GM18511 (cell line): ENCODE results near the gene PAQR7.

ENCODE experiments used
- ATAC-seq: cut with Tn5 transposase; IDR thresholded peaks from one replicate; pipeline ENCODE4 v1.9.1; 2021; ENCODE audit warnings: mild to moderate bottlenecking, moderate library complexity; ENCODE audit not compliant: unreplicated experiment

The PAQR7 gene

GRCh38 chr1:25903986-25904385 is 28.5 kb upstream of the PAQR7 start:
- ATAC-seq, result no peak

GRCh38 chr1:25902462-25902861 is 27.0 kb upstream of the PAQR7 start:
- no peak for ATAC-seq

DNA sequence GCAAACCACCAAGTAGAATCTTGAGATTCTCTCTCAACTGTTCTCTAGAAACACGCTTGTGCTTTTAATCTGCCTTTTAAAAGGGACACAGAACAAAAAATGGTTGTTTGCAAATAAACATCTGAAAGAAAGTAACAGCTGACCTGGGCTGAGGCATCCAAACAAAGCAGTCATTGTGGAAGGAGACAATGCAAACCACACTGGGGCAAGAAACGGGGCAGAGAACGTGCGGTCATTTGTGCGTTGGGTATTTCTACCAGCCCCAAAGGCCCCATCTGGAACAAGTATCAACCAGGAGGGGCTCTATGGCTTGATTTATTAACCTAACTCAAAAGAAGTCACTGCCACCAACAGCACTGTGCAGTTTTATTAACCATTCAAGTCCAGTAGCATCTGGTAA is 24.7 kb upstream of the PAQR7 start:
- no peak for ATAC-seq

GRCh38 chr1:25899792-25900191 is 24.3 kb upstream of the PAQR7 start:
- no peak for ATAC-seq

DNA sequence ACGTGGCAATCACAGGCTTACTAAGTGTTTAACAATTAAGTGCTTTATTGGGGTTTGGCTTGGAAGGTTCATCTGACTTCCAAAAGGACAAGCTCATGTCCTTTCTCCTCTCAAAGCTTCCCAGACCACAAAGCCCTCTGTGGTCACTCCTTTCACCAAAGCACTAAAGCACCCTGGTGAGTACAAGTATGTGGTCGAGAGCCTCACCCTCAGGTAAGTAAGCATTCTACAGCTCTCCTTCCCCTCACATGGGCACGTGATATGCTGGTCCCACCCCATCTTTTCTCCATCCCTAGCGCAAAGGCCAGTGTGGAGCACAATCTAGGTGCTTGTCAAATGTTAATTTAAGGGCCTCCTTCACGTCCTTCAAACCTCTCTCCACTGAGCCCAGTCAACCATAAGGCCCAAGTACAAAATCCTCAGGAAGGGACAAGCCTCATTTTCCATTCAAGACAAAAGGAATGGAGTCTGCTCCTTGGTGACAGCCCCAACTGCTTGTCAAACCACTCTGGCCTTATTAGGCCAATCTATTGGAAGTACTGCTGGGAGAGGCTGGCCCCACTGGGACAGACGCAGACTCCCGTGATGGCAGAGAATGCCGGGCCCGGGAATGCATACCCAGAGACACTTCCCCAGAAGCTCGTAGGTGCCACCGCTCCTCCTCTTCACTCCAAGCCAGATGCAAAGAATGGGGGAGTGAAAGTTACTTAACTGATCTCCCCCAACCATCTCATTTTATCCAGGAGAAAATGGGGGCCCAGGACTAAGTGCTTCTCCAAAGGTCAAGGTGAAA is 22.9 kb upstream of the PAQR7 start:
- ATAC-seq, result no peak

DNA sequence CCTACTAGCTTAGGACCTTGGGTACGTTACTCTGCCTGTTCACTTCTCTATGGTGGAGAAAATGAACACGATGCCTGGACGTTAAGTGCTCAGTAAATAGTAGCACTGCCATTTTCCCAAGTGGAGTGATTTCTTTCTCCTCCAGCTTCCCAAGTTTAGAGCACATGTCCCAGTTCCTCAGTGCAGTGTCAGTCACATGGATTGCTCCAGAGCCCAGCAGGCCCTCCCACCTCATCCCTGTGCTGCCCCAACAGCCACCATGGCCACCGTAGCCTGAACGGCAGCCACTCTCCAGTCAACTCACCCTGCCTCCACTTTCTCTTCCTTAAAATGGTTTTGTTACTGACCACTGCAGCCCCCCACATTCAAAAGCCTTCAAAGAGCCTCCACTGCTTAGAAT is 22.2 kb upstream of the PAQR7 start:
- ATAC-seq, result no peak

DNA sequence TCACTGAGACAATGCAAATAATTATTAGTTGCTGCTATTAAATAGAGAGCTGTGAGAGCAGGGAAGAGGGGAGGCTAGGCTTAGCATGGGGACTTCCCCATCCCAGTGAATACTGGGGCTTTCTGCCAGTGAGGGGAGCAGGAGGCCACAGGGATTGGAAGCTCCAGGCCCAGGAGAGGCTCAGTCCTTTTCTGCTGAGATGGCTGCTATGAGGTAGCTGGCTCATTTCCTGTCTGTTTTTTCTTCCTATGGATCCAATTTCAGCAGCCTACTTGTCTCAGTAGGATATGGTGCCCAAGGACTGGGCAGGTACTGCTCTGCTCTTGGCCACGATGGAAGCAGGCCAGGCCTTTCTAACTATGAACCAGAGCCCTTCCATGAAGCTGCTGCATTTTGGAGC is 20.8 kb upstream of the PAQR7 start:
- no peak for ATAC-seq

DNA sequence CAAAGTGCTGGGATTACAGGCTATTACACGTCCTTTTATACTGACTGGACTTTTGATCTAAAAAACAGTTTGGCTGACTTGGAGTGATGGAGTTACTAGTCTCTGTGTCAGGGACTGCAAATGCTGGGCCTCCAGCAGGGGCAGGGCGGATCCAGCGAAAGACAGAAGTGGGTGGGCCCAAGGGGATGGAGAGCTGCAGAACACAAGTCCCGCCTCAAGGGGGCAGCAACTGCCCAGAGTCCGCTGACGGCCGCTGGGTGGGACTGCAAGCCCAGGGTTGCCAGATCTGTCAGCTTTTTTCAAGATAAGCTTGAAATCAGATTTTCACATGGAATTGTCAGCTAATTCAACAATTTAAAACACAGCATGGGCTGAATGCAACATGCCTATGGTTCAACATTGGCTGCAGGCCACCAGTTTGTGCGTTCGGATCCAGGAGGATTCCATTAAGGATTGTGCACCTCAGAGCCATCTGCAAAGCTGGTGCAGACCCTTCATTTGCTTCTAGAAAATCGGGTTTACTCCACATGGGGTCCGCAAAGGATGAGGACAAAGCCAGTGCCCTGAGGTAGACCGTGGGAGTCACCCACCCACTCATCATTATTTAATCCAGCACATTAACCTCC is 20.0 kb upstream of the PAQR7 start:
- ATAC-seq, result peak; percentile 83

GRCh38 chr1:25893116-25893515 is 17.6 kb upstream of the PAQR7 start:
- no peak for ATAC-seq

DNA sequence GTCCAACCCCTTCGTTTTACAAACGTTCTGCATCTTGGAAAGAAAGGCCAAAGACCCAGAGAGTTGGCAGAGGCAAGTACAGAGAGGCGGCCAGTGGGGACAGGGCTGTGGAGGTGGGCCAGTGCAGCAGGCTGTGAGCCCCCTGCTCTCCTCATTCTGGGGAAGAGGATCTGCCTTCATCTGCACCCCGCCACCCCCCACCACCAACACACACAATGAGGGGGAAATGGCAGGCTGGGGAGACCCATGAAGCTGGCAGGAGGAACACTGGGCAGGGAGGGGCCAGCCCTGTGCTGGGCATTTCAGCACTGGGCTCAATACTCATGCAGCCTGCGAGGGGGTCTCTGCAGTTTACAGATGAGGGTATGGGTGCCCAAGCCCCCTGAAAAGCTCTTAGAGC is 16.1 kb upstream of the PAQR7 start:
- ATAC-seq, result no peak

- no peak for ATAC-seq
These were observed 14.9 kb upstream of the PAQR7 start for GRCh38 chr1:25890239-25891034.

GRCh38 chr1:25889470-25889869 is 14.0 kb upstream of the PAQR7 start:
- no peak for ATAC-seq

- ATAC-seq, result no peak
These were observed 13.0 kb upstream of the PAQR7 start for GRCh38 chr1:25888426-25888987.

- ATAC-seq, result no peak
These were observed 10.1 kb upstream of the PAQR7 start for GRCh38 chr1:25885602-25886001.

- no peak for ATAC-seq
These were observed 5.8 kb upstream of the PAQR7 start for GRCh38 chr1:25881266-25881665.

- ATAC-seq, result no peak
These were observed 5.0 kb upstream of the PAQR7 start for GRCh38 chr1:25880518-25880917.

DNA sequence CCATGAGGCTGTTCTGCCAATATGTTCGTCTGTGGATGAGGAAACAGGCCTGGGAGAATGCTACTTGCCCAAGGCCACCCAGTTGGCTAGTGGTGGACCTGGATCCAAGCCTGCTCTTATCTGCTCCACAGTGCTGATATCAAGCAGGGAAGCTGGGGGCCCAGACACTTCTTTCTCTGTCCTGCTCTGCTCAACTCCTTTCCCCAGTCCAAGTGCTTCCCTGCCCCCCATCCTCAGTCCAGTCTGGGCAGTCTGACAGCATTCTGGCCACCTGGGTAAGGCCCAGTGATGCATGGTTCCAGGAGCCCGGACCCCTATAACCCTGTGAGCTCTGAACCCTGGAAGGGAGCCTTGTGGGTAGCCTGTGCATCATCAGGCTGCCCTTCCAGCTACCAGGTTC is 4.2 kb upstream of the PAQR7 start:
- no peak for ATAC-seq

GRCh38 chr1:25878690-25879089 is 3.2 kb upstream of the PAQR7 start:
- no peak for ATAC-seq

DNA sequence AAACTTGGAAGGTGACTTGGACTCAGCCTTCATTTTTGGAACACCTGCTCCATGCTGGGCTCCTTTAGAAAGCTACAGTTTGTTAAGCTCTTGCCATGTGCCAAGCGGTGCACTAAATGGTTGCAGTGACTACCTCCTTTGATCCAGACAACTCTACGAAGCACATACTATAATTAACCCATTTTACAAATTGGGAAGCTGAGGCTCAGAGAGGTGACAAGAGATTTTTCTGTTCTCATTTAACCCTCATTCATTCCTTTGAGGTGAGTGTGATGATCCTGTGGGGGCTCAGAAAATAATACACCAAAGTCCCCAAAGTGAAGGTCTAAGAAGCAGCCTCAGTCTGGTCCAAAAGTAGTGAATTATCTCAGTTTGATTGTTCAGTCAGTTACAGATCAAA is 1.6 kb upstream of the PAQR7 start:
- no peak for ATAC-seq

GRCh38 chr1:25876693-25877077 is 1.2 kb upstream of the PAQR7 start:
- ATAC-seq, result no peak

DNA sequence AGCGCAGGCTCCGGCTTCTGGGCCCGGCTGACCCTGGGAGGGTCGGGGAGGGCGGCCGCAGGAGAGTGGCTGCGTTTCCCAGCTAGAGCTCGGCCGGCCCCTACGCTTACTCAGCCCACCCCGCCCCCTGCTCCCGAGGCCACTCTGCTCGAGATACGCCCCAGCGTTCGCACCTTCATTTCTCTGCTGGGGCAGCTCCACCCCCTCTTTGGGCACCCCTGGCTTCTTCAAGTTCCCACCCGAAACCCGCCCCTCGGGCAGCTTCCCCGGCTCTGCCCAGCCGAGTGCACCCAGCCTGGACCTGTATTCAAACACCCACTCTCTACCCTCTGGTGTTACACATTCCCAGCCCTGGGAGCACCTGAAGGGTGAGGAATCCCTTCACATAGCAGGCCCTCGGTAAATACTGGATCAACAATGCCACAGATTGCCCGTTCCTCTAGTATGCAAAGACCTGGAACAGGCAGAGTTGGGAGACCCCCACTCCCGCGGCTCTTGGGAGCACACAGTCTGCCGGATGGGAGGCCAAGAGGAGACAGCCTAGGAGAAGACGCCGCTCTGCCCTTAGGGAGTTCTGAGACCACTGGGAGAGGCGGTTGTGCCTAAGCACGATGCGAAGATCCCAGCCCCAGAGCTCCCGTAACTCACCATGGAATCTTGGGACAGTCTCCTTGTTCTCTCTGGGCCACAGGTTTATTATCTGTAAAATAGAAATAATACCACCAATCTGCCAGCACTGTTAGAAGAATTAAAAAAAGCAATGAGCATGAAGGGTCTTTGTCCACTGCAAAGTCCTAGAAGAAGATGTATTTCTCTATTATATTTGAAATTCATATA is 566 bp upstream of the PAQR7 start:
- peak; percentile 41 for ATAC-seq
